LNCAP (cell line): ENCODE measurements around the gene TRPC4AP.

Source experiments
- CTCF ChIP-seq: fragments of 450-650 bp; IDR thresholded peaks from 2 replicates; pipeline ENCODE4 v1.5.1; 2017; ENCODE audit warnings: mild to moderate bottlenecking

The TRPC4AP gene

GRCh38 chr20:35042268-35042667 lies 50.3 kb downstream of the TRPC4AP start:
- no peak for TF ChIP-seq CTCF

GRCh38 chr20:35040646-35041045 lies 52.0 kb downstream of the TRPC4AP start:
- no peak for TF ChIP-seq CTCF

- no peak for TF ChIP-seq CTCF
These were observed 52.6 kb downstream of the TRPC4AP start for GRCh38 chr20:35039846-35040489.

GRCh38 chr20:35039146-35039545 lies 53.5 kb downstream of the TRPC4AP start:
- TF ChIP-seq CTCF = no peak

- no peak for TF ChIP-seq CTCF
These were observed 58.5 kb downstream of the TRPC4AP start for GRCh38 chr20:35034145-35034544.

- no peak for TF ChIP-seq CTCF
These were observed 62.5 kb downstream of the TRPC4AP start for GRCh38 chr20:35030136-35030535.

GRCh38 chr20:35027301-35027700 lies 65.3 kb downstream of the TRPC4AP start:
- TF ChIP-seq CTCF = no peak

- TF ChIP-seq CTCF = no peak
These were observed 67.5 kb downstream of the TRPC4AP start for GRCh38 chr20:35025116-35025515.
